ENCODE data around the gene USP9X. TPM values are rescaled to one million over a fixed set of nuclear protein-coding genes. Genes with fewer than 3 reads are reported as not detected.
"Not testable (repeated sequence)": the region's sequence is repeated elsewhere in the genome, so short reads cannot be mapped to it uniquely, and the experiment has no call there.

Gene USP9X
- total RNA-seq, 1 donor from 2014 or later = 23.7 TPM

- H3K36me3 ChIP-seq = no peaks in the 10 kb centered on the region
Measured at GRCh38 chrX:41055740-41056139, 29.5 kb upstream of the USP9X start.

GRCh38 chrX:41063276-41063675, 22.0 kb upstream of the USP9X start:
- H3K9me3 ChIP-seq; DNase-seq (ENCODE audit: low spot score in 2 of 2); H3K4me1 ChIP-seq; intact Hi-C loops (cut with DNase I); H3K27ac ChIP-seq; H3K36me3 ChIP-seq; H3K27me3 ChIP-seq; H3K4me3 ChIP-seq: not testable (repeated sequence)

More at GRCh38 chrX:41055740-41056139, 29.5 kb upstream of the USP9X start:
- DNase-seq (ENCODE audit: low spot score in 2 of 2) = no peak
- Histone ChIP-seq H3K27ac (no peak overlapping the region), H3K4me3 (no peak overlapping the region), H3K4me1 (no peaks in the 10 kb centered on the region), H3K27me3 (no peaks in the 10 kb centered on the region), H3K9me3 (no peaks in the 10 kb centered on the region)
- TF ChIP-seq, protein P1, sequence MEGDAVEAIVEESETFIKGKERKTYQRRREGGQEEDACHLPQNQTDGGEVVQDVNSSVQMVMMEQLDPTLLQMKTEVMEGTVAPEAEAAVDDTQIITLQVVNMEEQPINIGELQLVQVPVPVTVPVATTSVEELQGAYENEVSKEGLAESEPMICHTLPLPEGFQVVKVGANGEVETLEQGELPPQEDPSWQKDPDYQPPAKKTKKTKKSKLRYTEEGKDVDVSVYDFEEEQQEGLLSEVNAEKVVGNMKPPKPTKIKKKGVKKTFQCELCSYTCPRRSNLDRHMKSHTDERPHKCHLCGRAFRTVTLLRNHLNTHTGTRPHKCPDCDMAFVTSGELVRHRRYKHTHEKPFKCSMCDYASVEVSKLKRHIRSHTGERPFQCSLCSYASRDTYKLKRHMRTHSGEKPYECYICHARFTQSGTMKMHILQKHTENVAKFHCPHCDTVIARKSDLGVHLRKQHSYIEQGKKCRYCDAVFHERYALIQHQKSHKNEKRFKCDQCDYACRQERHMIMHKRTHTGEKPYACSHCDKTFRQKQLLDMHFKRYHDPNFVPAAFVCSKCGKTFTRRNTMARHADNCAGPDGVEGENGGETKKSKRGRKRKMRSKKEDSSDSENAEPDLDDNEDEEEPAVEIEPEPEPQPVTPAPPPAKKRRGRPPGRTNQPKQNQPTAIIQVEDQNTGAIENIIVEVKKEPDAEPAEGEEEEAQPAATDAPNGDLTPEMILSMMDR (IDR thresholded peaks at IDR 0.05) = no peak
- intact Hi-C loops (cut with DNase I) = no loop called here

GRCh38 chrX:41064018-41064417, 21.2 kb upstream of the USP9X start:
- H3K4me1 ChIP-seq = no peaks in the 10 kb centered on the region
- no peak overlapping the region for H3K27ac ChIP-seq
- DNase-seq (ENCODE audit: low spot score in 2 of 2) = no peak
- H3K36me3 ChIP-seq = no peaks in the 10 kb centered on the region
- intact Hi-C loops (cut with DNase I) = no loop called here
- no peak overlapping the region for H3K4me3 ChIP-seq
- no peaks in the 10 kb centered on the region for H3K27me3 ChIP-seq
- H3K9me3 ChIP-seq = no peaks in the 10 kb centered on the region
- TF ChIP-seq, protein P1 (IDR thresholded peaks at IDR 0.05) = no peak

GRCh38 chrX:41066391-41066790, 18.9 kb upstream of the USP9X start:
- H3K9me3 ChIP-seq = no peaks in the 10 kb centered on the region
- no peaks in the 10 kb centered on the region for H3K4me1 ChIP-seq
- H3K27ac ChIP-seq = no peak overlapping the region
- TF ChIP-seq, protein P1 (IDR thresholded peaks at IDR 0.05) = no peak
- no peaks in the 10 kb centered on the region for H3K36me3 ChIP-seq
- H3K27me3 ChIP-seq = no peaks in the 10 kb centered on the region
- no peak for DNase-seq (ENCODE audit: low spot score in 2 of 2)
- intact Hi-C loops (cut with DNase I) = no loop called here
- no peak overlapping the region for H3K4me3 ChIP-seq

DNA sequence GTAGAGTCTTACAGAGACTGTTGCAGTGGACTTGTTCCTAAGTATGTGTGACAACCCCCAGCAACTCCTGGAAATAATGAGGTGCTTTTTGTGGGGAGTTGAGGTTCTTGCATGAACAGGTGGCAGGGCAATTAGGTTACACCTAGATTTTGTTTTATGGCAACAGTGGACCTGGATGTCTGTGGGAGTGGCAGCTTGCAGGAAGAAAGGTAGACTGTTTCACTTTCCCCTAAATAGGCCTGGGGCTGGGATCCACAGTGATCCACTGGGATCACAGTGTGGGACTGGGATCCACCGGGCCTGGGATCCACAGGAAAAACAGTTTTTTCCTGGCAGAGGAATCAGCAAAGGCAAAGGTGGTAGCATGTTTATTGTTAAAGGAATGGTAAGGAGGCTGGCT, 18.3 kb upstream of the USP9X start:
- H3K4me1 ChIP-seq = no peaks in the 10 kb centered on the region
- DNase-seq (ENCODE audit: low spot score in 2 of 2) = no peak
- no peak overlapping the region for H3K4me3 ChIP-seq
- no peaks in the 10 kb centered on the region for H3K9me3 ChIP-seq
- intact Hi-C loops (cut with DNase I) = no loop called here
- TF ChIP-seq, protein P1 (IDR thresholded peaks at IDR 0.05) = no peak
- H3K36me3 ChIP-seq = no peaks in the 10 kb centered on the region
- H3K27me3 ChIP-seq = no peaks in the 10 kb centered on the region
- H3K27ac ChIP-seq = no peak overlapping the region

- H3K36me3 ChIP-seq = no peaks in the 10 kb centered on the region
- no peak overlapping the region for H3K27ac ChIP-seq
Measured at GRCh38 chrX:41067721-41068120, 17.5 kb upstream of the USP9X start.

More at GRCh38 chrX:41067721-41068120, 17.5 kb upstream of the USP9X start:
- Histone ChIP-seq H3K9me3 (no peaks in the 10 kb centered on the region), H3K4me3 (no peak overlapping the region), H3K4me1 (no peaks in the 10 kb centered on the region), H3K27me3 (no peaks in the 10 kb centered on the region)
- TF ChIP-seq, protein P1 (IDR thresholded peaks at IDR 0.05) = no peak
- DNase-seq (ENCODE audit: low spot score in 2 of 2) = no peak
- intact Hi-C loops (cut with DNase I) = no loop called here
